Aorta (tissue), 5 donors: ENCODE measurements around the gene SPATA20. TPM values are rescaled to one million over a fixed set of nuclear protein-coding genes. Genes with fewer than 3 reads are reported as not detected.

Source experiments
- ATAC-seq: fragments of 200-7000 bp; cut with Tn5 transposase; one replicate; pipeline ENCODE4 v1.9.1; 2022; ENCODE audit warnings: moderate library complexity; ENCODE audit not compliant: low FRiP score
- DNase-seq, 2 donors: peaks; one replicate each; pipeline ENCODE4 v3.0.0-alpha.2; 2020
- H3K27ac ChIP-seq, 2 donors: one replicate each; pipeline ENCODE4 v1.5.1; 2013; ENCODE audit warnings: low read length in 2 of 2, mild to moderate bottlenecking in 2 of 2, moderate library complexity in 2 of 2, control low read depth in 1 of 2, inconsistent platforms in 1 of 2, low read depth in 1 of 2
- H3K27me3 ChIP-seq, 2 donors: one replicate each; pipeline ENCODE4 v1.6.1; 2013; ENCODE audit warnings: control low read depth in 1 of 2, low read length in 1 of 2, mild to moderate bottlenecking in 1 of 2, moderate library complexity in 1 of 2; ENCODE audit not compliant: insufficient read depth in 2 of 2, control insufficient read depth in 1 of 2
- H3K36me3 ChIP-seq, 2 donors: one replicate each; pipeline ENCODE4 v1.6.1; 2013; ENCODE audit warnings: control low read depth in 1 of 2, low read length in 1 of 2, mild to moderate bottlenecking in 1 of 2; ENCODE audit not compliant: insufficient read depth in 2 of 2, control insufficient read depth in 1 of 2
- H3K4me1 ChIP-seq, 2 donors: one replicate each; pipeline ENCODE4 v1.6.1; 2013; ENCODE audit warnings: low read length in 2 of 2, control low read depth in 1 of 2, mild to moderate bottlenecking in 1 of 2, moderate library complexity in 1 of 2; ENCODE audit not compliant: insufficient read depth in 2 of 2, control insufficient read depth in 1 of 2
- H3K4me3 ChIP-seq, 2 donors: one replicate each; pipeline ENCODE4 v1.5.1; 2013; ENCODE audit warnings: low read length in 2 of 2, control low read depth in 1 of 2, mild to moderate bottlenecking in 1 of 2
- H3K9me3 ChIP-seq: one replicate; pipeline ENCODE4 v1.6.1; 2013; ENCODE audit warnings: mild to moderate bottlenecking, low read length; ENCODE audit not compliant: control insufficient read depth
- WGBS, 2 donors: extraction: QIAGEN DNeasy Blood & Tissue Kit; methylation state at CpG; one replicate each; pipeline ENCODE4 v1.1.7; 2013; 5-methylcytosine and 5-hydroxymethylcytosine counted together
- intact Hi-C, 2 donors: fragments of 100-400 bp; cut with DNase I; formaldehyde crosslinking; loops; one replicate each; pipeline versions ENCODE4 v1.14.2 to v1.15.0; 2022
- polyA plus RNA-seq, 2 donors: library from polyadenylated mRNA; stranded (reverse); fragments of 200-250 nt; gene quantifications; one replicate each; pipeline ENCODE4 v1.2.3, GENCODE V29; 2013
- total RNA-seq, 2 donors: library from RNA; stranded (reverse); fragmentation: NEBNext Ultra II Directional; extraction: Animal tissue kit (Norgen Biotek cat#: 25700); gene quantifications; one replicate each; pipeline ENCODE4 v1.2.1, GENCODE V29; 2021
- donor health status: healthy with polysubstance abuse.
- donor health status: Bipolar disorder and iron deficiency.
- donor health status: DM: no; HTN: no; CAD: no.
- donor health status: DM: no; HTN: no; CAD: no.
- donor health status: DM: yes; HTN: yes; CAD: no.

SPATA20 gene
- total and polyA plus RNA-seq, 4 donors: 16.7 to 64.0 (median 34.8) TPM

DNA sequence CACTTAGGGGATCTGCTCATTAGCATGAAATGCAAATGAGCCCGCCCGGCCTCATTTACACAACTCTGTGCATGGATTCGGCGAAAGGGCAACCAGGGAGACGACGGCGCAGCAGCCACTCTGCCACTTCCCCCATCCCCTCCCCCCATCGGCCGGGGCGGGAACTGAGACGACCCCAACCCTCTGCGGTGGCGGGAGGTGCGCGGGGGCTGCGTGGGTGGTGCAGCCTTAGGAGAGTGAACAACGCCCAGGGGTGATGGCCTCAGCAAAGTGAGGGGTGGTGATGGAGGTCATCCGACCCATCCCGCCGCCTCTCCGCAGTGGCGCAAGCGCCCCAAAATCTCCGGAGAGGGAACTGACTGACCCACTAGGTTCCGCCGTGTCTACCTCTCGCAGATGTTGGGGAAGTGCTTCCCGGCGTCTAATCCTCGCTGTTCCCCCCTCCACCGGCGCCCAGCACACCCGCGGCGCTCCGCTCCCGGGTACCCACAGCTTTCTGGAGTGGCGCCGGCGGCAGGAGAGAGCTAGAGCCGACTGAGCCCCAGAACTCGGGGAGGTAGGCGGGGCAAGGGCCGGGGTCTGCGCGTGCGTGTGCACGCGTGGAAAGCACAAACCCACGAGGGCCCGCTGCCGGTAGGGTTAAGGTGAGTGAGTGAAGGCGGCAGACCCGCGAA, 12.1 kb downstream of the SPATA20 start:
- DNase-seq (no peak), ATAC-seq (no peak)
- Histone ChIP-seq H3K27me3 (no peaks in the 10 kb centered on the region), H3K9me3 (no peaks in the 10 kb centered on the region), H3K4me3 (no peak overlapping the region), H3K36me3 (peaks cover 0 to 2% of the 10 kb centered on the region in 2 donors), H3K27ac (no peak overlapping the region), H3K4me1 (peaks cover 2 to 3% of the 10 kb centered on the region in 2 donors)
- WGBS, 2 donors: 7 to 9% methylated on average over 49 to 55 of the region's 55 CpGs
- intact Hi-C loops: no loop called here

DNA sequence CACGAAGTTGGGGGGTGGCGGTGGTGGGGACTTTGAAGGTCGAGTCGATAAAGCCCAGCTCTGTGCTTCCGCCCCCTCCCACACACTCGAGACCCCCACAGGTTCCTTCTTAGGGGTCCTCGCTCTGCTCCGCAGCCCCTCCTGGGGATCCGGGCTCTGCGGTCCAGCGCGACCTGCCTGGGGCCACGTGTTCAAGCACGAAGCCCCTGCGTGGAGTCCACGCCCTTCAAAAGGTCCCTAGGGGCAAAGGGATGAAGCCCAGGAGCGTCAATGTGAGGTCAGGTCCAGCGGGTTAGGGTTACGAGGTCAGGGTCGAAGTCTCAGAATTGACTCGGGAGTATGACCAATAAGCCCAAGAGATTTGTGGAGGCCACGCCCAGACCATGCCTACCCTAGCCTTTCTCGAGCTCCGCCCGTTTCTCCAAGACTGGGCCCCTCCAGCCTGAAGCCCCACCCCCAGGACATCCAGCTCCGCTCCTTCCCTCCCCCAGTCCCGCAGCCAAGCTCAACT, 12.8 kb downstream of the SPATA20 start:
- ATAC-seq: peak; percentile 58
- peaks cover 2 to 3% of the 10 kb centered on the region in 2 donors for H3K4me1 ChIP-seq
- intact Hi-C loops: no loop called here
- no peak overlapping the region for H3K27ac ChIP-seq
- DNase-seq: peak; percentile 82 to 88
- H3K4me3 ChIP-seq: peak overlapping the region; percentile 37 to 41
- H3K27me3 ChIP-seq: no peaks in the 10 kb centered on the region
- H3K36me3 ChIP-seq: peaks cover 0 to 2% of the 10 kb centered on the region in 2 donors
- H3K9me3 ChIP-seq: no peaks in the 10 kb centered on the region
- WGBS, 2 donors: 1 to 2% methylated on average over 27 of the region's 27 CpGs

DNA sequence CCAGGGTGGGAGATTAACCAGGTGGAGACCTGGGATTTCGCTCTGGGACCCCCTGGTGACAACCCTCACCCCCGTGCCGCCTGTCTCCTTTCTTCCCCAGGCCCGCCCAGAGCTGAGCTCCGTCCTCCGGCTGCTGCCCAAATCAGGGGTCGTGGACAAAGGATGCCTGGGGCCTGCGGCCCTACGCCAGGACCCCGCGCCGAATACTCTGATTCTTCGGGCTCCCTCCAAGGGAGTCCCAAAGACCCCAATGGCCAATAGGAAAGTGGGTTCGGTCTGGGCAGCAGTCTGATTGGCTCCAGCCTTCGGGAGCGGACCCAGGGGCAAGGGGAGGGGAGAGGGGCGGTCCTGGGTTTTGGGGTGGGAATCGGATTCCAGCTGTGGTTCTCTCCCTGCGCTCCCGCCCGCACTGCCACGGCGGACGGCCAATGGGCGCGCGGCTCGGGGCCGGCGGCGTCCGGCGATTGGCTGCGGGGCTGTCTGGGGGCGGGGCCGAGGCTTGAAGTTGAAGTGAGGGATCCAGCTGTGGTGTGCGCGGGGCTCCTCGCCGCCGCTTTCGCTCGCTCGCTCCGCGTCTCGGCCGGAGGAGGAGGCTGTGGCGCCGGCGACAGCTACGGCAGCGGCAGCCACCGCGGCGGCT, 13.3 kb downstream of the SPATA20 start, which contains the start of gene CACNA1G:
CACNA1G (plus strand) TSS at position 531 of the 640 bp plus-strand sequence. CDS start 745 bp downstream, outside the sequence.
- H3K9me3 ChIP-seq: no peaks in the 10 kb centered on the region
- H3K36me3 ChIP-seq: peaks cover 0 to 2% of the 10 kb centered on the region in 2 donors
- no peak within 1 kb of the TSS for H3K27ac ChIP-seq
- H3K4me3 ChIP-seq: peak within 1 kb of the TSS; percentile 37 to 41
- peaks cover 2 to 3% of the 10 kb centered on the region in 2 donors for H3K4me1 ChIP-seq
- intact Hi-C loops: no loop called here
- no peaks in the 10 kb centered on the region for H3K27me3 ChIP-seq
- ATAC-seq (peak; percentile 84), DNase-seq (peak; percentile 93 to 97)
- WGBS, 2 donors: 1% methylated on average over 35 to 56 of the region's 56 CpGs

DNA sequence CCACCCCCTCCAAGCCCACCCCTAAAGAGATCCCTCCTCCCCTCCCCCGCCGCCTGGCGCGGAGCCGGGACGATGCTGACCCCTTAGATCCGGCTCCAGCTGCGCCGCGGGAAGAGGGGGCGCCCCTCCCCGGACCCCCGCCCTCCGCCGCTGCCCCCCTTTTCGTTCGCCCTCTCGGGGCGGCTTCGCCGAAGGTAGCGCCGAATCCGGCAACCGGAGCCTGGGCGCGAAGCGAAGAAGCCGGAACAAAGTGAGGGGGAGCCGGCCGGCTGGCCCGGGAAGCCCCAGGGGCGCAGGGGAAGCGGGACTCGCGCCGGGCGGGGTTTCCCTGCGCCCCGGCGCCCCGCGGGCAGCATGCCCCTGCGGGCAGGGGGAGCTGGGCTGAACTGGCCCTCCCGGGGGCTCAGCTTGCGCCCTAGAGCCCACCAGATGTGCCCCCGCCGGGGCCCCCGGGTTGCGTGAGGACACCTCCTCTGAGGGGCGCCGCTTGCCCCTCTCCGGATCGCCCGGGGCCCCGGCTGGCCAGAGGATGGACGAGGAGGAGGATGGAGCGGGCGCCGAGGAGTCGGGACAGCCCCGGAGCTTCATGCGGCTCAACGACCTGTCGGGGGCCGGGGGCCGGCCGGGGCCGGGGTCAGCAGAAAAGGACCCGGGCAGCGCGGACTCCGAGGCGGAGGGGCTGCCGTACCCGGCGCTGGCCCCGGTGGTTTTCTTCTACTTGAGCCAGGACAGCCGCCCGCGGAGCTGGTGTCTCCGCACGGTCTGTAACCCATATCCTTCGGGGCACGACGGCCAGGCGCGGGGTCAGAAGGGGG, 14.2 kb downstream of the SPATA20 start:
- ATAC-seq (no peak), DNase-seq (no peak)
- Histone ChIP-seq H3K27me3 (no peaks in the 10 kb centered on the region), H3K4me3 (peak overlapping the region; percentile 29 to 41), H3K4me1 (peaks cover 2 to 3% of the 10 kb centered on the region in 2 donors), H3K27ac (no peak overlapping the region), H3K9me3 (no peaks in the 10 kb centered on the region), H3K36me3 (no peaks in the 10 kb centered on the region)
- WGBS, 2 donors: 0 to 1% methylated on average over 71 to 88 of the region's 88 CpGs
- intact Hi-C loops: no loop called here

DNA sequence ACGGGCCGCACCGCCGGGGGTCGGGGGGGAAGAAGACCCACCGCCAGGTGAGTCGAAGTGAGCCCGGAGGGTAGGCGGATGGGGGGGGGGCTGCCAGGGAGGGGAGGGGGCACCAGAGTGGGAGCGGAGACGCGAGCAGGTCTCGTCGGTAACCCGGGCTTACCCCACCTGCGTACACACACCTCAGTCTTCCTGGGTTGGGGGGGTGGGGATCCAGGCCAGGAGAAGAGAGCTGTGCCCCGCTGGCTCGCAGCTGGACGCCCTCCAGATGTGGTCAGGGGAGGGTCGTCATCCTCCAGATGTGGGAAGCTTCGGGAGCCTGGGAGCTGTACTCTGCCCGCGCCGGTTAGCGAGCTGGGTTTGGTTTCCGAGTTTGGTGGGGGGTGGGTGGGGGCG, 14.8 kb downstream of the SPATA20 start:
- intact Hi-C loops: no loop called here
- peaks cover 2 to 3% of the 10 kb centered on the region in 2 donors for H3K4me1 ChIP-seq
- ATAC-seq: no peak
- H3K27me3 ChIP-seq: no peaks in the 10 kb centered on the region
- H3K9me3 ChIP-seq: no peaks in the 10 kb centered on the region
- DNase-seq: no peak
- no peak overlapping the region for H3K4me3 ChIP-seq
- no peak overlapping the region for H3K27ac ChIP-seq
- 3% methylated on average over 22 to 27 of the region's 27 CpGs for WGBS, 2 donors
- no peaks in the 10 kb centered on the region for H3K36me3 ChIP-seq

DNA sequence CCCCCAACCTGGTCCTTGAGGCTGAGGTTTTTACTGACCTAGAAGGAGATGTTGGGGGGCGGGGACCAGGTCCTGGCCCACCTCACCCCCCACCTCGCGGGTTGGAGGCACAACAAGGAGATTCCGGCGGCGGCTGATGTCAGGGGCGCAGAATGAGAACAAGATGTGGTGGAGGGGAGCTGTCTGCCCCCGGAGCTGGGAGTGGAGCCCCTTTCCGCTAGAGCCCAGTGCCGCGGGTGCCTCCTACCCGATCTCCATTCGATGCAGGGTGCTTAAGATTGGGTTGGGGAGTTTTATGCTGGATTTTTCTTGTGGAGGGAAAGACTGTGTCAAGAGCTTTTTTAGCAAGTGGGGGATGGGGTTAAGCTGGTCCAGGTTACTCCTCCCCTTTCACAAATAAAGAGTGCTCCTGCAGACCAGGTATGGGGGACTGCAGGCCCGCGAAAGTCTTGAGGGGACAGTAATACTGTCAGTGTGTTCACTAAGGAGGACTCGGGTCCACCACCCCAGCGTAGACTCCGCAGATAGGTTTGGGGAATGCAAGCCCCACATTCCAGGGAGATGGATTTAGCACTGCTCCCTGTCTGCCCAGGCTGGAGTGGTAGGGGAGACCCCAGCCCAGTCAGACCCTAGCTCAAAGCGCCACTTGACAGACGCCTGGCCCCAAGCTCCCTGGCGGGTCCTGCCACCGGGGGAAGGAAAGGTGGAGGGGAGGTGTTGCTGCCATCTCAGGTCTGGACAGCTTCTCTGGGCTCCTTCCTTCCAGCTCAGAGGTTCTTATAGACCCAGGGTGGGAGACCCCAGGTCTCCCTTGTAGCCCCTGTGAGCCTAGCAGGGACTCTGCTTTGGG, 15.5 kb downstream of the SPATA20 start:
- Histone ChIP-seq H3K27me3 (no peaks in the 10 kb centered on the region), H3K4me1 (peaks cover 2 to 3% of the 10 kb centered on the region in 2 donors), H3K4me3 (no peak overlapping the region), H3K36me3 (no peaks in the 10 kb centered on the region), H3K9me3 (no peaks in the 10 kb centered on the region), H3K27ac (no peak overlapping the region)
- DNase-seq (no peak), ATAC-seq (no peak)
- intact Hi-C loops: no loop called here
- 42 to 48% methylated on average over 22 of the region's 22 CpGs for WGBS, 2 donors

DNA sequence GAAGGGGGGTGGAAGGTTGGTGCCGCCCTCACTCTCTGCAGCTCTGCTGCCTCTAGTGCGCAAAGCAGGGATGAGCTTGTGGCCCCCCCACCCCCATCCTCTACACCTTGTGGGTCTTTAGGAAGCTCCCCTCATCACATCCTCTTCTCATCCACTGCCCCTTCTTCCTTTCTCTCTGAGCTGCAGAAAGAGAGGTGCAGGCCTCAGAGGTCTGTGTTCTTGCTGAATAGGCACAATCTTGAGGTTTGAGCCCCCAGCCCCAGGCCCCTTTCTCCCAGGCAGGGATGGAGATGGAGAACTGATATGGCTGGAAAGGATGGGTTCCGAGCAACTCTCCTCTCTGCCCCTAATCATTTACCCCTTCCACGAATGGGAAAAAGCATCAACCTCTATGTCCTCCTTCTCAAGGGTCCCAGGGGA, 16.1 kb downstream of the SPATA20 start:
- Histone ChIP-seq H3K27me3 (no peaks in the 10 kb centered on the region), H3K36me3 (no peaks in the 10 kb centered on the region), H3K4me3 (no peak overlapping the region), H3K27ac (no peak overlapping the region), H3K4me1 (peaks cover 2 to 3% of the 10 kb centered on the region in 2 donors), H3K9me3 (no peaks in the 10 kb centered on the region)
- 84 to 90% methylated on average over 4 of the region's 4 CpGs for WGBS, 2 donors
- intact Hi-C loops: no loop called here
- no peak for DNase-seq
- ATAC-seq: no peak

DNA sequence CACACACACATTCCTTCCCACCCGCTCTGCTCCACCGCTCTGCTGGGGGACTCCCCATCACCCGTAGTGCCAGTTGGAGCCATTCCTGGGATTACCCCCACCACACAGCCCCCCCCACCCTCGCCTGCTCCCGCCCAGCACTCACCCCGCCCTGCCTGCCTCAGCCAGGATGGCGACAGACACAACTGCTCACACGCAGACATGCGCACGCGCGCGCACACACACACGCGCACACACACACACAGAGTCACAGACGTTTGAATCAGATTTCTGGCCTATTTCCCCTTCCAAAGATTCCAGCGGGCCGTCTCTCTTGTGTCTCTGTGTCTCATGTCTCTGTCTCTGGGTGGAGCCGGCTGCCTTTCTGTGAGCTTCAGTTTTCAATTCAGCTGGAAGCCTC, 17.9 kb downstream of the SPATA20 start:
- Histone ChIP-seq H3K4me3 (no peak overlapping the region), H3K27ac (no peak overlapping the region), H3K36me3 (no peaks in the 10 kb centered on the region), H3K4me1 (peaks cover 2 to 3% of the 10 kb centered on the region in 2 donors), H3K9me3 (no peaks in the 10 kb centered on the region), H3K27me3 (no peaks in the 10 kb centered on the region)
- ATAC-seq (peak; percentile 85), DNase-seq (peak; percentile 91 to 94)
- intact Hi-C loops: no loop called here
- WGBS, 2 donors: 1 to 7% methylated on average over 17 to 19 of the region's 19 CpGs
